Stimulated activated CD8-positive, alpha-beta memory T cell treated with anti-CD3 and anti-CD28 coated beads, Interleukin-4, amount 100 ng/mL, for 48 hours (primary cell): Measurements from ENCODE around the gene SKIC8.
A peak's percentile ranks its signal among the peaks of the same experiment; 100 is the strongest.

Experiments used
- DNase-seq: peaks from one replicate; pipeline ENCODE4 v3.0.0-alpha.2; 2020

Gene SKIC8

DNA sequence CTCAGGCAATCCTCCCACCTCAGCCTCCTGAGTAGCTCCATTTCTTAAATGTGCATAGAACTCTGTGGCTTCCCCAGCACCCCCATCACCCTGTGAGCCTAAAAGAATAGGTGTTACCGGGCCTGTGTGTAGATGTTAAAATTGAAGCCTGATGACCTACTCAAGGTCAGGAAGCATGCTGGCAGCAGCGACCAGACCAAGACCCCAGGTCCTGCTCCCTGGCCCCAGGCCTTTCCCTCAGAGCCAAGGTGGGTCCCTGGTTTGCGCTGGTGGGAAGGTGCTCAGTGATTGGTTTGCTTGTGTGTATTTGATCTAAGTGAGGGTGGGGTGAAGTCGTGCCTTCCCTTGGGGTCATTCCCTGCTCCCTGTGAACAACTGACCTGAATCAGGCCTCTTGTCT lies 22.4 kb upstream of the SKIC8 start:
- DNase-seq: no peak

DNA sequence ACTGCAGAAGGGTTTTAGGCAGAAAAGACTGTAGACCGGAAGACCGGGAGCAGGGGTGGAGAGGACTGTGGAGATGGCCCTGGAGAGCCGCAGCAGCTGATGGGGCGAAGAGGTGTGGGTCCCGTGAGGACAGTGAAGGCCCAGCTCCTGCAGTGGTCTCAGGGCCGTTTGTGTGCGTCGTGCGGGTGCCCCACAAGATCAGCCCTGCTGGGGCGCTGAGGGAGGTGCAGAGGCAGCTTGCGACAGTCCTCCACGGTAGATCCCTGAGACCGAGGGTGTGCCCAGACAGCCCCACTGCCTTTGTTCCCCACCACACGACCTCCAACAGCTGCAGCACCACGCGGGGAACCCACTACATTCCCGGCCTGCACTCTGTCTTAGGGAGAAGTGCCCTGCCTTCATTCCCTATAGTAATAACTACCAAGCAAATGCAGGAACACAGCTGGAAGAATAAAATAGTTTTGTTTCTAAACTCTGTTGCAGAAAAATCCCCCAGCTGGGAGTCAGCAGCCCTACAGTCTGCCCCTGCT lies 21.7 kb upstream of the SKIC8 start:
- DNase-seq: no peak

GRCh38 chr15:78320183-78320582 lies 20.8 kb upstream of the SKIC8 start:
- DNase-seq: no peak

- no peak for DNase-seq
These were observed 20.2 kb upstream of the SKIC8 start for GRCh38 chr15:78319588-78319987.

GRCh38 chr15:78317145-78317836 lies 17.9 kb upstream of the SKIC8 start:
- no peak for DNase-seq

- DNase-seq: no peak
These were observed 17.1 kb upstream of the SKIC8 start for GRCh38 chr15:78316283-78317083.

- no peak for DNase-seq
These were observed 16.4 kb upstream of the SKIC8 start for GRCh38 chr15:78315686-78316282.

GRCh38 chr15:78314181-78314581 lies 14.8 kb upstream of the SKIC8 start:
- no peak for DNase-seq

DNA sequence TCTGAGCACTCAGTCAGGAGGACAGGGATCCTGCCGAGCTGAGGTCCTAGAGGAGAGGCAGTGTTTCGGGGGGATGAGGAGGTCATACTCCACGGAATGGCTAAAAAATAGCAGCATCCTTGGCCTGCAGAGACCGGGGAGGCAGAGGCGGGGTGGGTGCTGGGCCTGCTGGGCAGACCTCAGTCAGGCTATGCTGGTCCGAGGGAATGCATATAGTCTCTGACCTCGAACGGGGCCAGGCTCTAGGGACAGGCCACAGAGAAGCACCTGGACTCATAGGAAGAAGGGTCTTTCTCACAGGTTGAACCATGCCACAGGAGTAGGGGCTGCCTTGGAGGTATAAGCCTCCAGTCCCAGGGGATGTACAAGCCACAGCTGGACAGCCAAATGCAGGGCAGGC lies 14.0 kb upstream of the SKIC8 start:
- no peak for DNase-seq

GRCh38 chr15:78312957-78313356 lies 13.5 kb upstream of the SKIC8 start:
- DNase-seq: no peak

GRCh38 chr15:78312536-78312935 lies 13.1 kb upstream of the SKIC8 start:
- no peak for DNase-seq

- no peak for DNase-seq
These were observed 11.9 kb upstream of the SKIC8 start for GRCh38 chr15:78311292-78311691.

DNA sequence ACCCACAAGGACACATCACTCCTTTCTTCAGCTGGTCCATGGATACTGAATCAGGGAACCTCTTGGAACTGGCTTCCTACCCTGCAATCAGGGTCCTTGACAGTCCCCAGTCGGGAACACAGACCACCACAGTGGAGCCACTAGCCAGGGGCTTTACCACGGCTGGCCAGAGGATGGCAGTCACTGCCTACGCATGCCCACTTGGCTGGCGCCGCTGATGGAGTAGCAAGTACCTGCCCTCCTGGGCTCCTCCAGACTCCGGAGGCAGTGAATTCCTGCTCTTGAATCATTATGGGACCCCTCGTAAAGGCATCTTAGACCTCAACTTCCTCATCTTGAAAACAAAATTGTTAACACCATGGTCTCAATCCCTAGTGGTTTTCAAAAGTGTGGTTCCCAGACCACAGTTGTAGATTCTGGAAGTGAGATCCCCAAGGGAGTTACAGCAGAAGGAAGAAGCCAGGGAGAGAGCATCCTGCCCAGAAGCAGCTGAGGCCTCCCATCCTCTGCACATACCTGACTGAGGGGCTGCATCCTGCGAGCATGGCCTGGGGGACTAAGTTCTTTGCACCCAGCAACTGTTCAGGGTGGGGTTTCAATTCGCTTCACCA lies 9.1 kb upstream of the SKIC8 start:
- DNase-seq: peak; percentile 81

DNA sequence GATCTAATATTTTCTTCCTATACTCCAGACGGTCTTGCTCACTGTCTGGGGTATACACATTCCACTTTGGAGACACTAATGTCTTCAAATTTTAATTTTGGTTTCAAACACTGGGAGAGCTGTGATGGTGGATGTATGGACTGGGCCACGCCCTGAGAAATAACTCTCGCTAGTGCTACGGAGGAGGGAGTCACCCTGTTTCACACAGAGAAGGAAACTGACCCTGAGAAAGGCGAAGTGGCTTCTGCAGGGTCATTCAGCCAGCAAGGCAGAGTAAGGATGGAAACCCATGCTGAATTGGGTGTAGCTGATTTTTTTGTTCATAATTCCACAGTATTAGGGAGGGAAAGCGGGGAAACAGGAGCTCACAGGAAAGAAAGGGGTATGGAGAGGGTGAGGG lies 8.6 kb upstream of the SKIC8 start:
- no peak for DNase-seq

DNA sequence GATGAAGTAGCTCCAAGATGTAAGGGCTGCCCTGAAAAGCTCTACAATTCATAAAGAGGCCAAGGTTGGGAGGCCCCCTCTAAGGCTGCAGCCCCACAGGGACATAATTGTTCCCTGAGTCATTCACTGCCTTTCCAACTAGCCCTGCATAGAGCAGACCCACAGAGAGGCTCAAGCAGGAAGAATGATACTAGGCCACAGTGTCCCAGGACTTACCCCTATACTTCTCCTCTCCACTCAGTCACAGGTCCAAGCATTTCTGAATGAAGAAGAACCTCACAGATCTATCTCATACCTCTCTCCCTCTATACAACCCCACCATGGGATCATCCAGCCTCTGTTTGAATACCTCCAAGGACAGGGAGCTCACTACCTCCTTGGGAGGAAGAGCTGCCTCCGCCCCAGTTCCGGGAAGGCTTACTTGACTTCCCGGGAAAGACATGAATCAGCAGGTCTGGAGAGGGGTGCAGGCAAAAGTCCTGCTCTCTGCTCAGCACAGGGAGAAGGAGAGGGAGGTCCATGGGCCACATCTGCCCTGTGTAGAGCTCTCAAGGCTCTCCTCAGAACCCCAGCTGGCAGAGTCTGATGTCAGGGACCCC lies 6.9 kb upstream of the SKIC8 start:
- DNase-seq: no peak

DNA sequence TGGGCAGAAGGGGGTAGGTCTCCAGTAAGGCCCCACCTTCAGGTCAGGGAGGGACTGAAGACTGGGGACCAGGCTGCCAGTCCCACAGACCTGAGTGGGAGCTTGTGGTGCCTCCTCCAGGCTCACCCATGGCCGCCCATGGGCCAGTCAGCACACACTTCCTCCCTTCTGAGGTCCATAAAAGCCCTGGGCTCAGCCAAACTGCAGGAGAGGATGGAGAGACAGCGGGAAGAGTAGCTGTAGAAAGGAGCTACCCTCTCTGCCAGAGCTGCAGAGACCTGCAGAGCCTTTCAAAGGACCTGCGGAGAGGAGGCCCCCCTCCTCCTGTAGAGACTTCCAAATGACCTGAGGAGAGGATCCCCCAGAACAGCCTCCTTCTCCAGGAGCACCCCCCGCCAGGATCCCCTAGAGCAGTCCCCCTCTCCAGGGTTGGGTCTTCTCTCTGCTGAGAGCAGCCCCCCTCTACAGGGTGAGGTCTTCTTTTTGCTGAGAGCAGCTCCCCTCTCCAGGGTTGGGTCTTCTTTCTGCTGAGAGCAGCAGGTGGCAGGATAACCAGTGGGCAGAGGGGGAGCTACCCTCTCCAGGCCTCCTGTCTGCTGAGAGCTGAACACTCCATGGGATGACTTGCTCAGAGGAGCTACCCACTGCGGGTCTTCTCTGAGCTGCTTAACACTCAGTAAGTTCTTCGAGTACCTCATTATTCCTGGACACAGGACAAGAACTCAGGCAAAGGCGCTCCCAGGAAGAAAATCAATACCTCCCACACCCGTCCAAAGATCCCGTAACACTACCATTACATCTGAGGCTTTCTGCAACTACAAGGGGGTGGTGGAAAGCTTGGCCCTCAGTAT lies 5.0 kb upstream of the SKIC8 start:
- no peak for DNase-seq

GRCh38 chr15:78302579-78303312 lies 3.3 kb upstream of the SKIC8 start:
- no peak for DNase-seq

DNA sequence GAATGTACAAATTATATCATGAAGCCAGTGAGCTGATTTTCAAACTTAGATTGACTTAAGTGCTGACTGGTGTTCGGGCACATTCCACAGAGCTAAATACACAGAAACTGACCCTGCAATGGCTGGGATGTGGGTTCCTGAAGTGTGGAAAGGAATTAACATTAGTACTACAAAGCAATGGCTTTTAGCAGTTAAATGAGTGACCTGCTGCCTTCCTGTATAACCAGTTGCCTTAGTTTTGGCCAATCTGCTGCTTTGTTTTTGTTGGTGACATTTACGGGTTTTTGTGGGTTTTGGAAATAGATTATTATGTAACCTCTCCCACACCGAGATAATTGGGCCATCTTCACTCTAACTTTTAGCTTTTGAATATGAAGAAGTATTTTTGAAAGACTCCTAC lies 2.4 kb upstream of the SKIC8 start:
- DNase-seq: no peak

GRCh38 chr15:78301326-78301725 lies 1.9 kb upstream of the SKIC8 start:
- no peak for DNase-seq

DNA sequence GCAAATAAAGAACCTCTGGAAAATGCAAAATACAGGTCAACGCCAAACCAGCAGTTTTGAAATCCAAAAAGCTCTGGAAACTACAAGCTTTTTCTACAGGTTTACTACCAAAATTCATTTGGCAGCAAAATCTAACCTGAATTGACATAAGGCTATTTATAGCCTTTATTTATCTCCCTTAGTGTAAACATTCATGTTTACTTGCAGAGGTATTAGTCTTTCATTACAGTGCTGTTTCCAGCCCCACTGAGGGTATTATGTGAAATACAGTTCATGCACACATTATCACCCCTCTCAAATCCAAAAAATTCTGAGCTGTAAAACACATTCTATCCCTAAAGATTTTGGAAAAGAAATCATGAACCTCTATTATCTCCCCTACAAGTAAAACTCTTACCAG lies 7.2 kb downstream of the SKIC8 start:
- DNase-seq: no peak

DNA sequence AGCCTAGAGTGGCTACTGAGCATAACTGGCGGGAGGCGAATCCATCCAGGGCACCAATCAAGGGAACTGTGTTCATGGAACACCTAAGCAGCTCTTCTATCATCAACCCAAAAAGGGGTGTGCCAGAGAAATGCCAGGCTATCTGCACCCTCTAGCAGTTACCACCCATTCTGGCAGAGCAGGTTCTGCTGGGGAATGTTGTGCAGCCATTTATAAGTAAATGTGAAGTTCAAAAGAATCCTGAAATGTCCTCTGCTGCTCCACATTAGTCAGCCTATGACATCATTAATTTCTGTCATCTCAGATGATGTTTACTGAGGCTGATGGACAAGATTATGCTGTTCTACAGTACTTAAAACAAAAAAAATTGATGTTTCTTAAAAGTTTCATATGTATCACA lies 7.7 kb downstream of the SKIC8 start:
- no peak for DNase-seq
